ENCODE results near the gene MOCS3.

DNA sequence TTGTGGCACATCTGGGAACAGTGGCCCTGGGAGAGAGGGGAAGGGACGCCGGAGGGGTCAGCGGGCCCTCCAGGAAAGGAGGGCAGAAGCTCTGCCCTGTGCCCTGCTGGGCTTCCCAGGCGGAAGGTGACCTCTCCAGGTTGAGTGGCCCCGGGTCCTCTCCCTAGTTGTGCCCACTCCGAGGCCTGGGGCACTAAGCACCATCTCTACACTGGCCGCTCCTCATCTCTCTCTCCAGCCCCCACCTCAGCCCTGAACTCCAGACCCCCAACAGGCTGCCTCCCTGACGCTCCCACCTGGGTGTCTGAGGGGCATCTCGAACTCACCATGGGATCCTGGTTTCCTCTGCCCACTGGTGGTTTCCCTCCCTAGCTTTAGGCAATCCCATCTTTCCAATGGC lies 46.2 kb downstream of the MOCS3 start:
- TF ChIP-seq, protein P1, sequence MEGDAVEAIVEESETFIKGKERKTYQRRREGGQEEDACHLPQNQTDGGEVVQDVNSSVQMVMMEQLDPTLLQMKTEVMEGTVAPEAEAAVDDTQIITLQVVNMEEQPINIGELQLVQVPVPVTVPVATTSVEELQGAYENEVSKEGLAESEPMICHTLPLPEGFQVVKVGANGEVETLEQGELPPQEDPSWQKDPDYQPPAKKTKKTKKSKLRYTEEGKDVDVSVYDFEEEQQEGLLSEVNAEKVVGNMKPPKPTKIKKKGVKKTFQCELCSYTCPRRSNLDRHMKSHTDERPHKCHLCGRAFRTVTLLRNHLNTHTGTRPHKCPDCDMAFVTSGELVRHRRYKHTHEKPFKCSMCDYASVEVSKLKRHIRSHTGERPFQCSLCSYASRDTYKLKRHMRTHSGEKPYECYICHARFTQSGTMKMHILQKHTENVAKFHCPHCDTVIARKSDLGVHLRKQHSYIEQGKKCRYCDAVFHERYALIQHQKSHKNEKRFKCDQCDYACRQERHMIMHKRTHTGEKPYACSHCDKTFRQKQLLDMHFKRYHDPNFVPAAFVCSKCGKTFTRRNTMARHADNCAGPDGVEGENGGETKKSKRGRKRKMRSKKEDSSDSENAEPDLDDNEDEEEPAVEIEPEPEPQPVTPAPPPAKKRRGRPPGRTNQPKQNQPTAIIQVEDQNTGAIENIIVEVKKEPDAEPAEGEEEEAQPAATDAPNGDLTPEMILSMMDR (IDR thresholded peaks at IDR 0.05), result no peak
- no peak for TF ChIP-seq POLR2A (IDR thresholded peaks at IDR 0.05)

All from ovary (tissue), 3 donors.